Activated CD8-positive, alpha-beta memory T cell treated with anti-CD3 and anti-CD28 coated beads for 48 hours (primary cell): ENCODE measurements around the gene WNT6.

ENCODE experiments used
- DNase-seq, 3 experiments: peaks; one replicate each; pipeline ENCODE4 v3.0.0-alpha.2; 2020; ENCODE audit warnings: low read depth in 2 of 3, low spot score in 2 of 3

Gene WNT6

DNA sequence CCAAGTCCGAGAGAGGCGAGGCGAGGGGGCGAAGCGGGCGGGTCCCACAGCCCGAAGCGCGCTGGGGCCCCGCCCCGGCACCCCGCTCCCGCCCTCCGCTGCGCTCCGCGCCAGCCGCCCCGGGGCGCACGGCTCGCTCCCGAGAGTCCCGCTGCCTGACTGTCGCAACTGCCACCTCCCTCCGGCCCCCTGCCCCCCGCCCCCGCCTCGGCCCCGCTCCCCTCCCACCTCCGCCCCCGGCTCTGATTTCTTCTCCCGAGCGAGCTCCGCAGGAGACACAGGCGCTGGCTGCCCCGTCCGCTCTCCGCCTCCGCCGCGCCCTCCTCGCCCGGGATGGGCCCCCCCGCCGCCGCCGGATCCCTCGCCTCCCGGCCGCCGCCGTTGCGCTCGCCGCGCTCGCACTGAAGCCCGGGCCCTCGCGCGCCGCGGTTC, at the start of gene WNT6:
Gene WNT6, plus strand, starts transcription at position 250 of the 432 bp plus-strand sequence. CDS start 233 bp downstream, outside the sequence.
- DNase-seq, result no peak

GRCh38 chr2:218810256-218810655, 49.3 kb upstream of the WNT6 start:
- no peak for DNase-seq

GRCh38 chr2:218811382-218811781, 48.2 kb upstream of the WNT6 start:
- no peak for DNase-seq

DNA sequence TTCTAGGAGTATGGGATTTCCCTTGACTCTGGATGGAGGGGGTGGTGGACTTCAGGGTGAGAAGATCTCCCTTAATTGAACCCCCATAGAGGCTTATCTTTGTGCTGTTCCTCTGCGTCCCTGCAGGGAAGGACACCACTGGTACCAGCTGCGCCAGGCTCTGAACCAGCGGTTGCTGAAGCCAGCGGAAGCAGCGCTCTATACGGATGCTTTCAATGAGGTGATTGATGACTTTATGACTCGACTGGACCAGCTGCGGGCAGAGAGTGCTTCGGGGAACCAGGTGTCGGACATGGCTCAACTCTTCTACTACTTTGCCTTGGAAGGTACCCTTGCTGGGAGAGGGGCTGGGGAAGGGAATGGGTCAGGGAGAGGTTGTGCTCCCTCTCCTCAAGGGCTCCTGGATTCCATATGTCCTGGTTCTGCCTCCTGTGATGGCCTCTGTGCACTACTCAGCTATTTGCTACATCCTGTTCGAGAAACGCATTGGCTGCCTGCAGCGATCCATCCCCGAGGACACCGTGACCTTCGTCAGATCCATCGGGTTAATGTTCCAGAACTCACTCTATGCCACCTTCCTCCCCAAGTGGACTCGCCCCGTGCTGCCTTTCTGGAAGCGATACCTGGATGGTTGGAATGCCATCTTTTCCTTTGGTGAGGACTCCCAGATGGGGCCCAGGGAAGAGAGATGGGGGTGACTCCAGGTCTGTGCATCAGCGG, 47.3 kb upstream of the WNT6 start:
- DNase-seq, result no peak

GRCh38 chr2:218812861-218813260, 46.7 kb upstream of the WNT6 start:
- DNase-seq, result no peak

- no peak for DNase-seq
Measured at GRCh38 chr2:218813771-218814460, 45.7 kb upstream of the WNT6 start.

GRCh38 chr2:218814540-218815243, 44.9 kb upstream of the WNT6 start:
- no peak for DNase-seq

DNA sequence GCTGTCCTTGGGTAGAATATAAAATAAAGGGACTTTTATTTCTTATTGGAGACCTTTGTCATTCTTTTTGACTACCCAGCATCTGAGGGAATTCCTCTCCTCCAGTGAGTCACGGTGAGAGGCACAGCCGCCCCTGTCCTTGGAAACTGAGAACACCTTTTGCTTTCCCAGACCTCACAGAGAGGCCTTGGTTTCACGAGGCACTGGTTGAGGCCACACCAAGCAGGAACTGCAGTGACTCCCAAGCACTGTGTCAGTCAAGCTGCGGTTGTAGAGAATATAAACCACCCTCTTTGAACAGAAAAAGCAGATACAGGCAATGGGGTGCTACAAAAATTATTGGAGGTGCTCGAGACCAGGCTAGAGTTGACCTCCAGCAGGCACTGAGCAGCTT, 44.4 kb upstream of the WNT6 start:
- no peak for DNase-seq

DNA sequence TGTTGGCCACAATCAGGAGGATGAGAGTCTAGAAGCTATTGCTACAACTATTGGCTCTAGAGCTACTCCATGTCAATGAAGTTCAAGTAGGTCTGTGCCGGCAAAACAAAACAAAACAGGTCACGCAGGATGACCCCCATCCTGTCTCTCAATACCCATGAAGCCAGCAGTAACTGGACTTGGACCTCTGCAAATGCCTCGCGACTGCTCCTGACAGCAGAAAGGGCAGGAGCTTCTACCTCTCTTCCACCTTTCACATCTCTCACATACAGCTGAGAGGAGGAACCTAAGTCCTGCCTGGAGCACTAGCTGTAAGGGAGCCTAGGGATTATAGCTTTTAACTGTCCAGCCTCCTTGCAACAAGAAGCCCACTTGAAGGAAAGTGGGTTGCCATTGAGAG, 44.0 kb upstream of the WNT6 start:
- no peak for DNase-seq

GRCh38 chr2:218816561-218817011, 43.0 kb upstream of the WNT6 start:
- DNase-seq, result no peak

DNA sequence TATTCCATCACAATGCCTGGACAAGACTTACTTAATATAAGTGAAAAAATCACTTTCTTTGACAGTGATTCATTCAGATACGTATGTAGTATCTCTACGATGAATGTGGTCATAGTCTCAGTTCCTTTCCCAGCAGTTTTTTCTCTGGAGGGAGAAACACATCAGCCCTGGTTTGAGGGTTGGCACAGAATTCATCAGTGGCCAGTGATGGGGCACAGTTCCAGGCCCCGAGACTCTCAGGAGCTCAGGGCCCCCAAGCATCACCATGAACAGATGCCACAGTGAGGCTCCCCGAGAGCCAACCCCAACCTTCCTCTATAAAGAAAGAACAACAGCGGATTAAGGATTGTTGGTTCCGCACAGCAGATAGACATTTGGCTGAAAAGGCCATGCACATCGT, 40.5 kb upstream of the WNT6 start:
- no peak for DNase-seq

GRCh38 chr2:218820746-218821369, 38.7 kb upstream of the WNT6 start:
- DNase-seq, result no peak

- no peak for DNase-seq
Measured at GRCh38 chr2:218821605-218822211, 37.9 kb upstream of the WNT6 start.

DNA sequence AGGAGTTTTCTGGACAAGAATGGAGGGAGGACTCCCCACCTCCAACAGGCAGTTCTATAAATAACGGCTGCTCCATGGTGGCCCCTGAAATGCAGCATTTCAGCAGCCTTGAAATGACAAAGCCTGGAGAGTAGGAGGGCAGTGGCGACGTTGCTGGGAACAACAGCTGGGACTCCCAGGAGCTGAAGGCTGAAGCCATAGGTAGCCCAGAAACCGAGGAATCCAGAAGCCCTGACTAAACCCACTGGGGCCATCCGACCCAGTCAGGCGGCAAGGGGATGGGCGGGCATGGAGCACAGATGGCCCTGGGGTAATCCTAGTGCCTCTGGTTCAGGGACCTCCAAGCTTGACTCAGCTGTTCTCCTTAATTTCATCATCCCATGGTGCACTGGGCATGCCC, 37.0 kb upstream of the WNT6 start:
- no peak for DNase-seq

DNA sequence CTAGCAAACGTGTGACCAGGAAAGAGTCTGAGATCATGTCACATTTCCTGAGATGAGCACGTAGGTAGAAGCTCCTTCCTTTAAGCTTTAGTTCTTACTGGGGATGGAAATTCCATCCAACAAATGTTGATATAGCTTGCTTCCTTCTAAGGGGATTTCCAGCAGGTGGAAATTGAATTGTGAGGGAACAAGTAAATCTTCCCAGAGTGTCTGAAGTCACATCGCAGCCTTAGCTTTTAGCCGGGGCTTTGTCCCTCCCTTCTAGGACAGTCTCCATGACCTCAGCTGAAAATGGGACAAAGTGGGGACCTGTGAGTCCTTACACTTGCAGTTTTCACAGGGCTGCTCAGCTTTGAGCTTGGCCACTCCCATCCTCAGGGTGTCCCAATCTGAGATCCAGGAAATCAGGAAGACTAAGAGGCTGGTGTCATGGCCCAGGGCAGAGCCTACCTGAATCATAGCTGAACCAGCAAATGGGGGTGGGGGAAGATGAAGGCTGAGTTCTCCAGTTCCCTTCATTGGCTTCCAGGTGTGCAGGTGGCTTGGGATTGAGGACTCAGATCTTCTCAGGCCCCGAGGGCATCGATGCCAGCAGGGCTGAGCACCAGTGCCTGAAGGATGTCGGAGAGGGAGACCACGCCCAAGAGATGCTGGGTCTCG, 36.3 kb upstream of the WNT6 start:
- no peak for DNase-seq

DNA sequence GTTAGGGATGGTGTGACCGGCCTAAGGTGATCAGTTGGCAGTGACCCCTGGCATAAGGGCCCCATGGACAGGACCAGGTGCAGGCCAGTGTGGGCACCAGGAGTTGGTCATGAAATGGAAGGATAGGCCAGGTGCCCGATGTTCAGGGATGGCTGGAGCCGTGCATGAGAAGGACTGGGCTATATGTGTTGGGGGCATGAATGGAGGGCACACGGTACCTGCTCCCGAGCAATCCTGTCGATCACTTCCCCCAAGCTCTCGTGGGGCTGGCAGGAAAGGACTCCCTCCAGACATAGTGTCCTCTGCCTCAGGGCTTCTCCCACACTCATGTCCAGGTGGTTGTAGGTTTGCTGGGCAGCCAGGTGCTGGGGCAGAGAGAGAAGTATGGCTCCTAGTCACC, 35.6 kb upstream of the WNT6 start:
- no peak for DNase-seq

DNA sequence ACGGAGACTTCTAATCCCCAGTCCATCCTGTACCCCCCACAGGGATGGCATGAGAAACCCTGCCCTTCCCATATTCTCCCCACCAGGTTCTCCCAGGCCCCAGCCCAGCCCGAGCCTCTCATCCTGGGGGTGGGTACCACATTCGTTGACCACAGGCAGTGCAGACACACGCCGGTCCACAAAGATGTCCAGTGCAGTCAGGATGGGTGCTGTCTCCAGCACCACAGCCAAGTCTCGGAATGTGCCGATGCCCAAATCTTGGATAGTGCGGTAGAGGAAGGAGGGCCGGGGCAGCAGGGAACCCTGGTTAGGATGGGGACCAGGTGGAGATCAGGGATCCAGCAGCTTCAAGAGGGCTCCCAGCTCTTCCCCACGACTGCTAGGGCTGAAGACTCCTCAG, 32.8 kb upstream of the WNT6 start:
- DNase-seq, result no peak

DNA sequence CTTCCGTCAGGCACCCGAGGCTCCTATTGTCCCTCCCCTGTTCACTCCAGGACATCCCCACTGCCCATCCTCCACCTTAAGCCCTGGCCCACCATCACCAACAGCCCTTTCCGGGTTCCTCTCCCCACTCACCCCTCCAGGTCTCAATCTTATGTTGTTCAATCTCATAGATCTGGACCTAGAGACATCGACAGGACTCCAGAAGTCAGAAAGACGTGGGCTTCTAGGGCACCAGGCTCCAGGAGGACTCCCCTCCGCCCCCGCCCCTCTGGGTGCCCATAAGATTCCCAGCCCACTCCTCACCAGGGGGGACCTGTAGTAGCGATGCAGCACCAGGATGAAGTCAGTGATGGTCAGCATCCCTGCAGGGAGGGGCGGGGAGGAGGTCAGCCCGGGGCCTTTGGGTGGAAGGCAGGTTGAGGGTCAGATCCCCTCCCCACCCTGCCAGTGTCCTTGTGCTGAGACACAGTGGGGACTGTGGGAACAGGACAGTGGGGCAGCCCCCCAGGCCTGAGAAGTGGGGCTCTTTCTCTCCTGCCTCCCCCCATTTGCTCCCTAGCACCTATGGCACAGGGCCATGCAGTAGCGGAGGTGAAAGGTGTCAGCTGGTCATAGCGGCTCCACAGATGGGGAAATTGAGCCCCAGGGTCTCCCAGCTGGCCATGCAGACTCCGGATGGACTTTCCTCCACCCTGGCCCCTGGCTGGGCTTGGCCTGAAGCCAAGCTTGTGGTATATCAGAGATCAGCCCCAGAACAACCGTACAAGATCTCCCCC, 31.7 kb upstream of the WNT6 start:
- DNase-seq, result no peak

- no peak for DNase-seq
Measured at GRCh38 chr2:218828477-218828778, 31.2 kb upstream of the WNT6 start.

DNA sequence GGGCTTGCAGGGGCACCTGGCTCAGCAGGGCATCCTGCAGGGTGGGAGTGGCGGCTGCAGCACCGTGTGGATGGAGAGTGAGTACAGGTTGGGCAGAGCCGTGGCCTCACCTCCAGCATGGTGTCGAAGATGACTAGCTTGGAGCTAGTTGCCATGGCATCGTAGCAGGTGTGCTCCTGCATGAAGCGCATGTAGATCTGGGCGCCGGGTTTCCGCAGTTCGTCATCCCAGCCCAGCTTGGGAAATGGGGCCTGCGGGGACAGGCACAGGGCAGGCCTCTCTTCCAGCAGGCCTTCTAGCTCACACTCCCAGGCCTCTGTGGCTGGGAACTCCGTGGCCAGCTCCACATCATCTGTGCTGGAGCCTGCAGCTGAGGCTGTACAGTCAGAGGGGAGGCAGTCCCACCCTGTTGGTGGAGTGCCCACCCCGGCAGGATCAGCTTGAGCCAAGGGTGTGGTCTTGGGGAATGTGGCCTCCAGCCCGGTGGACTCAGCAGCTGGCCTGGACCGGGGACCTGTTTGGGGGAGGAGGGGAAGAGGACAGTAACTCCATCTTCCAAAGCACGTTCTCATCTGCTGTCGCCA, 29.6 kb upstream of the WNT6 start:
- no peak for DNase-seq
